ENCODE results near the gene TTLL7. TPM values are rescaled to one million over a fixed set of nuclear protein-coding genes. Genes with fewer than 3 reads are reported as not detected.
"Not testable (repeated sequence)": the region's sequence is repeated elsewhere in the genome, so short reads cannot be mapped to it uniquely, and the experiment has no call there.

The TTLL7 gene
- total RNA-seq, 1 donor from 2014 or later: 37.9 TPM

GRCh38 chr1:83994111-83994510, 4.8 kb downstream of the TTLL7 start:
- Mint-ChIP-seq H3K36me3 (peaks cover 7% of the 10 kb centered on the region), H3K9me3 (peaks cover 4% of the 10 kb centered on the region), H3K4me3 (no peak overlapping the region), H3K4me1 (peaks cover 7% of the 10 kb centered on the region), H3K27me3 (ENCODE audit: insufficient read depth, low read depth) (no peaks in the 10 kb centered on the region), H3K27ac (no peak overlapping the region)
- H3K27me3 ChIP-seq: peaks cover 10% of the 10 kb centered on the region
- peaks cover 34% of the 10 kb centered on the region for H3K79me2 ChIP-seq (ENCODE audit: low read depth)
- H3K4me2 ChIP-seq: no peak overlapping the region
- H3K9me3 ChIP-seq (ENCODE audit: low read depth): no peaks in the 10 kb centered on the region
- H3K27ac ChIP-seq: no peak overlapping the region
- no peak overlapping the region for H3K4me3 ChIP-seq
- TF ChIP-seq CTCF (IDR thresholded peaks at IDR 0.05): no peak
- no peak for TF ChIP-seq EZH2 (IDR thresholded peaks at IDR 0.05)
- no peak for TF ChIP-seq EZH2phosphoT487 (IDR thresholded peaks at IDR 0.05)
- H2AFZ ChIP-seq (replicated peaks): no peak overlapping the region
- no peaks in the 10 kb centered on the region for H3F3A ChIP-seq (ENCODE audit: low read depth)
- peaks cover 7% of the 10 kb centered on the region for H3K4me1 ChIP-seq
- no peaks in the 10 kb centered on the region for H4K20me1 ChIP-seq (ENCODE audit: low read depth)
- no peak overlapping the region for H3K9ac ChIP-seq
- DNase-seq (ENCODE audit: low spot score): no peak
- H3K36me3 ChIP-seq: no peaks in the 10 kb centered on the region

GRCh38 chr1:83990734-83991133, 8.2 kb downstream of the TTLL7 start:
- Histone ChIP-seq H3K9ac (no peak overlapping the region), H3K36me3 (peaks cover 8% of the 10 kb centered on the region), H3K4me1 (no peaks in the 10 kb centered on the region), H3K27me3 (no peaks in the 10 kb centered on the region), H3K27ac (no peak overlapping the region), H3K4me2 (no peak overlapping the region), H4K20me1 (ENCODE audit: low read depth) (no peaks in the 10 kb centered on the region), H3K4me3 (no peak overlapping the region), H3F3A (ENCODE audit: low read depth) (no peaks in the 10 kb centered on the region), H3K9me3 (ENCODE audit: low read depth) (peaks cover 9% of the 10 kb centered on the region), H2AFZ (replicated peaks) (no peak overlapping the region), H3K79me2 (ENCODE audit: low read depth) (peaks cover 20% of the 10 kb centered on the region)
- no peak for DNase-seq (ENCODE audit: low spot score)
- no peak overlapping the region for H3K4me3 Mint-ChIP-seq
- H3K36me3 Mint-ChIP-seq: peaks cover 12% of the 10 kb centered on the region
- H3K27ac Mint-ChIP-seq: no peak overlapping the region
- H3K4me1 Mint-ChIP-seq: no peaks in the 10 kb centered on the region
- no peak for TF ChIP-seq EZH2 (IDR thresholded peaks at IDR 0.05)
- TF ChIP-seq CTCF (IDR thresholded peaks at IDR 0.05): no peak
- no peak for TF ChIP-seq EZH2phosphoT487 (IDR thresholded peaks at IDR 0.05)
- H3K27me3 Mint-ChIP-seq (ENCODE audit: insufficient read depth, low read depth): no peaks in the 10 kb centered on the region
- peaks cover 16% of the 10 kb centered on the region for H3K9me3 Mint-ChIP-seq

GRCh38 chr1:83985048-83985447, 13.9 kb downstream of the TTLL7 start:
- Histone ChIP-seq H3K36me3 (peaks cover 8% of the 10 kb centered on the region), H2AFZ (replicated peaks) (no peak overlapping the region), H3K9ac (no peak overlapping the region), H3K4me1 (no peaks in the 10 kb centered on the region), H4K20me1 (ENCODE audit: low read depth) (no peaks in the 10 kb centered on the region), H3K27ac (no peak overlapping the region), H3K9me3 (ENCODE audit: low read depth) (peaks cover 9% of the 10 kb centered on the region), H3K79me2 (ENCODE audit: low read depth) (peaks cover 7% of the 10 kb centered on the region), H3K27me3 (no peaks in the 10 kb centered on the region), H3K4me3 (no peak overlapping the region), H3F3A (ENCODE audit: low read depth) (no peaks in the 10 kb centered on the region), H3K4me2 (no peak overlapping the region)
- Mint-ChIP-seq H3K4me3 (no peak overlapping the region), H3K9me3 (peaks cover 40% of the 10 kb centered on the region), H3K27me3 (ENCODE audit: insufficient read depth, low read depth) (no peaks in the 10 kb centered on the region), H3K4me1 (no peaks in the 10 kb centered on the region), H3K27ac (no peak overlapping the region), H3K36me3 (peaks cover 16% of the 10 kb centered on the region)
- DNase-seq (ENCODE audit: low spot score): no peak
- TF ChIP-seq CTCF (IDR thresholded peaks at IDR 0.05) (no peak), EZH2phosphoT487 (IDR thresholded peaks at IDR 0.05) (no peak), EZH2 (IDR thresholded peaks at IDR 0.05) (no peak)

GRCh38 chr1:83983918-83984317, 15.0 kb downstream of the TTLL7 start:
- not testable (repeated sequence) for H3K4me2 ChIP-seq; H3K79me2 ChIP-seq (ENCODE audit: low read depth); H3F3A ChIP-seq (ENCODE audit: low read depth); H3K27me3 ChIP-seq; H2AFZ ChIP-seq (replicated peaks); DNase-seq (ENCODE audit: low spot score); H3K4me3 ChIP-seq; H3K36me3 ChIP-seq; H3K9me3 ChIP-seq (ENCODE audit: low read depth); H3K27me3 Mint-ChIP-seq (ENCODE audit: insufficient read depth, low read depth); H3K4me1 ChIP-seq; H3K4me1 Mint-ChIP-seq; H3K9ac ChIP-seq; H4K20me1 ChIP-seq (ENCODE audit: low read depth); H3K4me3 Mint-ChIP-seq; H3K27ac ChIP-seq; H3K27ac Mint-ChIP-seq
- H3K36me3 Mint-ChIP-seq: peaks cover 14% of the 10 kb centered on the region
- peaks cover 36% of the 10 kb centered on the region for H3K9me3 Mint-ChIP-seq
